Activated T-helper 2 cell treated with anti-CD3 and anti-CD28 coated beads, Interferon-gamma antibody, Interleukin-2, Interleukin-4, amounts not matched to agents 10 μg/mL and 5 μg/mL and 100 μg/mL, durations not matched to agents 14 hours and 24 hours and 36 hours (primary cell): ENCODE data around the gene TOB1. TPM values are rescaled to one million over a fixed set of nuclear protein-coding genes. Genes with fewer than 3 reads are reported as not detected.
A peak's percentile ranks its signal among the peaks of the same experiment; 100 is the strongest.
"Not testable (repeated sequence)": the region's sequence is repeated elsewhere in the genome, so short reads cannot be mapped to it uniquely, and the experiment has no call there.

Experiments
- DNase-seq: peaks from one replicate; pipeline ENCODE4 v3.0.0; 2021; ENCODE audit warnings: low spot score
- H3K27ac Mint-ChIP-seq: one replicate; pipeline ENCODE4 v1.8.0; 2021; ENCODE audit warnings: mixed read lengths
- H3K27me3 Mint-ChIP-seq: one replicate; pipeline ENCODE4 v1.8.0; 2021; ENCODE audit warnings: low read depth, mixed read lengths
- H3K36me3 Mint-ChIP-seq: one replicate; pipeline ENCODE4 v1.8.0; 2021; ENCODE audit warnings: low read depth, mixed read lengths
- H3K4me1 Mint-ChIP-seq: one replicate; pipeline ENCODE4 v1.8.0; 2021; ENCODE audit warnings: low read depth, mixed read lengths
- H3K4me3 Mint-ChIP-seq: one replicate; pipeline ENCODE4 v1.8.0; 2021; ENCODE audit warnings: low read depth, mild to moderate bottlenecking, moderate library complexity, mixed read lengths
- H3K9me3 Mint-ChIP-seq: one replicate; pipeline ENCODE4 v1.8.0; 2021; ENCODE audit warnings: mixed read lengths
- intact Hi-C: fragments of 100-400 bp; cut with micrococcal nuclease; formaldehyde crosslinking; loops from one replicate; pipeline ENCODE4 v1.15.1; 2023
- total RNA-seq: library from RNA; stranded (reverse); gene quantifications from 2 replicates; pipeline ENCODE4 v1.2.3, GENCODE V29; 2022

Gene TOB1
- total RNA-seq, 1 donor from 2014 or later, result 28.5 TPM

- Mint-ChIP-seq H3K27ac (peak overlapping the region; percentile 31), H3K36me3 (no peaks in the 10 kb centered on the region), H3K4me3 (no peak overlapping the region), H3K4me1 (peaks cover 23% of the 10 kb centered on the region), H3K9me3 (no peaks in the 10 kb centered on the region), H3K27me3 (no peaks in the 10 kb centered on the region)
- no peak for DNase-seq
- intact Hi-C loops, result no loop called here
Observed at GRCh38 chr17:50903604-50904517, 37.7 kb upstream of the TOB1 start.

DNA sequence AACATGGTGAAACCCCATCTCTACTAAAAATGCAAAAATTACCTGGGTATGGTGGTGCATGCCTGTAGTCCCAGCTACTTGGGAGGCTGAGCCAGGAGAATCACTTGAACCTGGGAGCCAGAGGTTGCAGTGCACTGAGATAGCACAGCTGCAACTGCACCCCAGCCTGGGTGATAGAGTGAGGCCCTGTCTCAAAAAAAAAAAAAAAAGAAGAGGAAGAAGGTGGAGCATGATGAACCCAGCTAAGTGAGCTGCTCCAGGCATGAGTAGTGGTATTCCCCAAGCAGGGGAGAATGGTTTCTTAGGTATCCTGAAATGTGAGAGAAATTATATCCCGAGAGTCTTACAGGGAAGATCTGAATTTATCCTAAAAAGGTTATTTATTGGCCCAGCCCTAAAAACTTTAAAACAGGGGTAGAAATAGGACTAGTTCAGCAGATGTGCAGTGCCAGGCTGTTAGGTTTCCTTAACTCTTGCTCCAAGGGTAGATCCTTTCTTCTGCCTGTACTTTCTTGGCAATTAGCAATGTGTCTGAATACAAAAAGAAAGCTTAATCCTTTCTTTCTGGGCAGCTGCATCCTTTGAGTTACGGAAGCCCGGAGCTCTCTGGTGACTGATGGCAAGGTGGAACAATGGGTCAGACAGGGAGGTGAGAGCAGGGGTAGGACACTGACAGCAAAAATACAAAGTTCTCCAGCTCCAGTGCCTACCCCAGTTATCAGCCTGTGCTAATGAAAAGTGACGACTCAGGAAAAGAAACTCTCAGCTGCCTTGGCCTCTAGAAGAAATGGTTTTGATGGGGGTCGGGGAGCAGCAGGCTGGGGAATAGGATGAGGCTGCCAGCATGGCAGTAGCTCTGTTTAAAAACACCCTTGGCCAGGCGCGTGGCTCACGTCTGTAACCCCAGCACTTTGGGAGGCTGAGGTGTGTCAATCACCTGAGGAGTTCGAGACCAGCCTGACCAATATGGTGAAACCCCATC, 36.5 kb upstream of the TOB1 start:
- Mint-ChIP-seq H3K27ac (no peak overlapping the region), H3K27me3 (no peaks in the 10 kb centered on the region), H3K9me3 (no peaks in the 10 kb centered on the region), H3K36me3 (no peaks in the 10 kb centered on the region), H3K4me1 (peaks cover 19% of the 10 kb centered on the region), H3K4me3 (no peak overlapping the region)
- intact Hi-C loops, result no loop called here
- DNase-seq, result no peak

DNA sequence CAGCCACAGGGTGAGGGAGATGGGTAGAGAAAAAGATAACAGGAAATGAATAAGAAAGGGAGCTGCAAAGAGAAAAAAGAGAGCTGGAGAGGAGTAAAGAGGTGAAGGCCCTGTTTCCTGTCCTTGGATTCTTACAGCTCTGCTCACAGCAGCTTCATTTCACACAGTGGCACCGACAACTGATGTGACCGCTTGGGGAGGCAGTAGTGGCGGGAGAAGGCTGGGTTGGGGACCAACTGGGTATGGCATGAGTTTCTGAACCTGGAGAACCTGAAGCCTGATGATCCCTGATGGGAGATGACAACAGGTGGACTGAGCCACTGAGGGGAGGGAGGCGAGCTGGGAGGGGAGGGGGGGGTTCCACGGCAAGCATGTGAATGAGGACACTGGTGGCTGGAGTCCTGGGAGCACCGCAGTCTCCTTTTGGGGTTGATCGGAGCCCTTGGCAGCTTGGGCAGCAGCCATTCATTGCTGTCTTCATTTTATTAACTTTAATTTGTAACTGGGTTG, 34.3 kb upstream of the TOB1 start:
- H3K9me3 Mint-ChIP-seq, result no peaks in the 10 kb centered on the region
- DNase-seq, result no peak
- H3K27ac Mint-ChIP-seq, result no peak overlapping the region
- H3K4me3 Mint-ChIP-seq, result no peak overlapping the region
- peaks cover 9% of the 10 kb centered on the region for H3K27me3 Mint-ChIP-seq
- H3K36me3 Mint-ChIP-seq, result no peaks in the 10 kb centered on the region
- peaks cover 19% of the 10 kb centered on the region for H3K4me1 Mint-ChIP-seq
- intact Hi-C loops, result no loop called here

- intact Hi-C loops, result no loop called here
- Mint-ChIP-seq H3K36me3 (no peaks in the 10 kb centered on the region), H3K9me3 (no peaks in the 10 kb centered on the region), H3K27me3 (peaks cover 16% of the 10 kb centered on the region), H3K4me3 (no peak overlapping the region), H3K27ac (no peak overlapping the region), H3K4me1 (peaks cover 19% of the 10 kb centered on the region)
- DNase-seq, result no peak
Observed at GRCh38 chr17:50899559-50900319, 33.6 kb upstream of the TOB1 start.

DNA sequence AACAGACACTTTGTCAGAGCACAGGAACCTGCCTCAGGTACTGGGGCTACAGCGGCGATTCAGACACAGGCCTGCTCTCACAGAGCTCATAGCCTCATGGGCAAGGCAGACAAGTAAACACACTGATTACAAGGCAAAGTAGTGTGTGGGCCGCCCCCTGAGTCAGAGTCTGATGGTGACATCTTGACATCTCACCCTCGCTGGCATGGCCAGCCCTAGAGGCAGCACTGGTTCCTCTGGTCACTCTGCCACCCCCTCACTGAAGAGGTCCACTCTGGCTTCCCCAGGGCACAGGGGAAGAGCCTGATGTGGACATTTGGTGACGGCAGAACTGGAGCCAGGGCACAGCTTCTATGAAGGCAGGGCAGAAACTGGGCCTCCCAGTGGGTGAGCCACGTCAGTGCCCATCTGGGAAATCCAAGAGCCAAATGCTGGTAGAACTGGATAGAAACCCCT, 32.9 kb upstream of the TOB1 start:
- intact Hi-C loops, result no loop called here
- Mint-ChIP-seq H3K27me3 (peaks cover 17% of the 10 kb centered on the region), H3K4me1 (peaks cover 18% of the 10 kb centered on the region), H3K36me3 (no peaks in the 10 kb centered on the region), H3K27ac (no peak overlapping the region), H3K4me3 (no peak overlapping the region), H3K9me3 (no peaks in the 10 kb centered on the region)
- no peak for DNase-seq

DNA sequence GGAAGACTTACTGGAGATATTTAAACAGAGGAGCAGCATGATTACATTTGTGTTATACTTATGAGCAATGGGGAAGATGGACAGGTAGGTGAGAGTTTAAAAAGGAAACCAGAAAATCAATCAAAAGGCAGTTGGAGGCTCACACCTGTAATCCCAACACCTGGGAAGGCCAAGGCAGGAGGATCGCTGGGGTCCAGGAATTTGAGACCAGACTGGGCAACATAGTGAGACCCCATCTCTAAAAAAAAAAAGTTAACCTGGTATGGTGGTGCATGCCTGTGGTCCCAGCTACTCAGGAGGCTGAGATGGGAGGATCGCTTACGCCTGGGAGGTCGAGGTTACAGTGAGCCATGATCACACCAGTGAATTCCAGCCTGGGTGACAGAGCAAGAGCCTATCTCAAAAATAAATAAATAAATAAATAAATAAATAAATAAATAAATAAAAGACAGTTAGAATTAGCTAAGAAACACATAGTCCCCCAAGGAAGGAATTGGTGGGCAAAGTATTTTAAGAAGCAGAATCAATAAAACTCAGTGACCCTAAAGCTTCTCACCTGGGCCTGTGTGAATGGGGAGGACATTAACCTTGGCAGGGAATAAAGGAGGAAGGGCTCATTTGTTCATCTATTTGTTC, 32.3 kb upstream of the TOB1 start:
- H3K4me3 Mint-ChIP-seq, result no peak overlapping the region
- peaks cover 12% of the 10 kb centered on the region for H3K4me1 Mint-ChIP-seq
- no peaks in the 10 kb centered on the region for H3K9me3 Mint-ChIP-seq
- no peaks in the 10 kb centered on the region for H3K36me3 Mint-ChIP-seq
- peaks cover 17% of the 10 kb centered on the region for H3K27me3 Mint-ChIP-seq
- no peak for DNase-seq
- intact Hi-C loops, result no loop called here
- H3K27ac Mint-ChIP-seq, result no peak overlapping the region

DNA sequence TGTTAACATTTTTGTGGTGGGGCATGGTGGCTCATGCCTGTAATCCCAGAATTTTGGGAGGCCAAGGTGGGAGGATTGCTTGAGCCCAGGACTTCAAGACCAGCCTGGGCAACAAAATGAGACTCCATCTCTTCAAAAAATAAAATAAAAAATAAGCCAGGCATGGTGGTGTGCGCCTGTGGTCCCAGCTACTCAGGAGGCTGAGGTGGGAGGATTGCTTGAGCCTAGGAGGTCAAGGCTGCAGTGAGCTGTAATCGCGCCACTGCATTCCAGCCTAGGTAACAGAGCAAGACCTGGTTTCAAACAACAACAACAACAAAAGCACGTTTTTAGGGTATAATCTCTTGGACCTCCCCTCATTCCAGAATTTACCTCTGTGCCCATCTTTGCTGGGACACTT, 28.4 kb upstream of the TOB1 start:
- DNase-seq, H3K4me1 Mint-ChIP-seq, H3K4me3 Mint-ChIP-seq, H3K36me3 Mint-ChIP-seq, intact Hi-C loops, H3K9me3 Mint-ChIP-seq, H3K27ac Mint-ChIP-seq: not testable (repeated sequence)
- H3K27me3 Mint-ChIP-seq, result peaks cover 23% of the 10 kb centered on the region

GRCh38 chr17:50893183-50893993, 27.2 kb upstream of the TOB1 start:
- DNase-seq, result no peak
- Mint-ChIP-seq H3K4me3 (no peak overlapping the region), H3K27ac (no peak overlapping the region), H3K36me3 (no peaks in the 10 kb centered on the region), H3K27me3 (peaks cover 30% of the 10 kb centered on the region), H3K4me1 (no peaks in the 10 kb centered on the region), H3K9me3 (no peaks in the 10 kb centered on the region)
- intact Hi-C loops, result no loop called here

GRCh38 chr17:50892101-50892776, 26.1 kb upstream of the TOB1 start:
- H3K27me3 Mint-ChIP-seq, result peaks cover 32% of the 10 kb centered on the region
- intact Hi-C loops, result no loop called here
- no peaks in the 10 kb centered on the region for H3K9me3 Mint-ChIP-seq
- no peak overlapping the region for H3K27ac Mint-ChIP-seq
- DNase-seq, result no peak
- no peak overlapping the region for H3K4me3 Mint-ChIP-seq
- peaks cover 3% of the 10 kb centered on the region for H3K4me1 Mint-ChIP-seq
- H3K36me3 Mint-ChIP-seq, result no peaks in the 10 kb centered on the region

- no peak for DNase-seq
- intact Hi-C loops, result no loop called here
- no peaks in the 10 kb centered on the region for H3K9me3 Mint-ChIP-seq
- no peaks in the 10 kb centered on the region for H3K36me3 Mint-ChIP-seq
- H3K27me3 Mint-ChIP-seq, result peaks cover 27% of the 10 kb centered on the region
- H3K4me1 Mint-ChIP-seq, result peaks cover 8% of the 10 kb centered on the region
- H3K27ac Mint-ChIP-seq, result no peak overlapping the region
- no peak overlapping the region for H3K4me3 Mint-ChIP-seq
Observed at GRCh38 chr17:50891577-50891989, 25.4 kb upstream of the TOB1 start.
